Panc1 (cell line): ENCODE measurements around the gene CDC42BPA. TPM values are rescaled to one million over a fixed set of nuclear protein-coding genes. Genes with fewer than 3 reads are reported as not detected.

Experiments
- ATAC-seq: fragments of 200-7000 bp; cut with Tn5 transposase; 2 replicates; pipeline ENCODE4 v1.9.1; 2020; ENCODE audit warnings: mild to moderate bottlenecking, moderate library complexity
- BruUV-seq: library from RNA; stranded (reverse); fragments of 400-500 nt; replicated peaks from 2 replicates; lab custom pipeline; 2021; lab: Mats Ljungman, UMichigan
- CTCF ChIA-PET: fragments of 300-600 bp; sonication (Branson Sonifier 250); formaldehyde crosslinking; loops from one replicate; lab custom pipeline; 2022; ENCODE audit warnings: antibody characterized with exemption; lab: Charles Lee
- POLR2A ChIA-PET: fragments of 300-600 bp; sonication (Branson Sonifier 250); formaldehyde crosslinking; loops from one replicate; lab custom pipeline; 2022; ENCODE audit warnings: antibody characterized with exemption; lab: Charles Lee
- DNase-seq: peaks from one replicate; pipeline ENCODE4 v3.0.0-alpha.2; 2010; ENCODE audit warnings: low read depth, low spot score
- H3K27ac ChIP-seq: 2 replicates; pipeline ENCODE4 v1.5.1; 2011; ENCODE audit warnings: mild to moderate bottlenecking, low read length, inconsistent platforms
- H3K27me3 ChIP-seq: fragments of 200-500 bp; sonication (Bioruptor generic); 2 replicates; pipeline ENCODE4 v1.6.0; 2014; ENCODE audit warnings: low read length, inconsistent platforms; ENCODE audit not compliant: control insufficient read depth, insufficient read depth
- H3K36me3 ChIP-seq: fragments of 200-500 bp; sonication (Bioruptor generic); 2 replicates; pipeline ENCODE4 v1.5.1; 2014; ENCODE audit warnings: inconsistent platforms, mild to moderate bottlenecking, low read length, moderate library complexity; ENCODE audit not compliant: control insufficient read depth, insufficient read depth
- H3K4me1 ChIP-seq: 2 replicates; pipeline ENCODE4 v1.5.1; 2011; ENCODE audit warnings: inconsistent platforms, mild to moderate bottlenecking, low read length, moderate library complexity; ENCODE audit not compliant: control insufficient read depth, insufficient read depth
- H3K4me3 ChIP-seq, 2 experiments: 2 replicates each; pipeline ENCODE4 v1.5.1; 2011 to 2012; ENCODE audit warnings: low read depth in 2 of 2, low read length in 2 of 2, mild to moderate bottlenecking in 2 of 2, inconsistent platforms in 1 of 2, moderate library complexity in 1 of 2
- H3K9me3 ChIP-seq: fragments of 200-500 bp; sonication (Bioruptor generic); 2 replicates; pipeline ENCODE4 v1.5.1; 2014; ENCODE audit warnings: low read depth, mild to moderate bottlenecking, inconsistent platforms, low read length, moderate library complexity; ENCODE audit not compliant: control insufficient read depth, insufficient read depth
- POLR2AphosphoS5 ChIP-seq: IDR thresholded peaks from 2 replicates; pipeline ENCODE4 v1.6.1; 2012; ENCODE audit warnings: mild to moderate bottlenecking, low read depth, low read length, moderate library complexity
- REST ChIP-seq, 2 experiments: IDR thresholded peaks; 2 replicates each; pipeline ENCODE4 v1.6.1; 2011 to 2012; ENCODE audit warnings: low read depth in 2 of 2, control low read depth in 1 of 2, low read length in 1 of 2, mild to moderate bottlenecking in 1 of 2, moderate library complexity in 1 of 2; ENCODE audit not compliant: insufficient read depth in 1 of 2
- SIN3A ChIP-seq: IDR thresholded peaks from 2 replicates; pipeline ENCODE4 v1.6.1; 2012; ENCODE audit warnings: low read depth, mild to moderate bottlenecking, low read length, moderate library complexity, borderline replicate concordance; ENCODE audit not compliant: insufficient read depth
- TCF7L2 ChIP-seq: IDR thresholded peaks from 2 replicates; pipeline ENCODE4 v1.6.1; 2011; ENCODE audit warnings: mild to moderate bottlenecking, low read depth, low read length, inconsistent platforms
- in situ Hi-C: cut with HindIII; loops from 2 replicates; pipeline ENCODE4 v1.10.0; 2016; ENCODE audit warnings: low sequenced_read_pairs, low pct_unique_long_range_greater_than_20kb
- intact Hi-C: fragments of 100-400 bp; cut with micrococcal nuclease; formaldehyde crosslinking; loops from one replicate; pipeline ENCODE4 v1.10.0; 2022; ENCODE audit not compliant: unreplicated experiment
- total RNA-seq: library from RNA; stranded (reverse); gene quantifications from one replicate; pipeline ENCODE4 v1.2.1, GENCODE V29; 2021; ENCODE audit not compliant: unreplicated experiment
- TF ChIP-seq, protein P1 (sequence below): fragments of 450-650 bp; IDR thresholded peaks from 2 replicates; pipeline ENCODE4 v1.5.1; 2017; ENCODE audit warnings: mild to moderate bottlenecking

Gene CDC42BPA
- total RNA-seq, 1 experiment from 2014 or later = 32.8 TPM

GRCh38 chr1:227242811-227243682 is 75.2 kb downstream of the CDC42BPA start:
- no peaks in the 10 kb centered on the region for H3K27me3 ChIP-seq
- no peaks in the 10 kb centered on the region for H3K4me1 ChIP-seq
- TF ChIP-seq SIN3A = no peak
- TF ChIP-seq, protein P1, sequence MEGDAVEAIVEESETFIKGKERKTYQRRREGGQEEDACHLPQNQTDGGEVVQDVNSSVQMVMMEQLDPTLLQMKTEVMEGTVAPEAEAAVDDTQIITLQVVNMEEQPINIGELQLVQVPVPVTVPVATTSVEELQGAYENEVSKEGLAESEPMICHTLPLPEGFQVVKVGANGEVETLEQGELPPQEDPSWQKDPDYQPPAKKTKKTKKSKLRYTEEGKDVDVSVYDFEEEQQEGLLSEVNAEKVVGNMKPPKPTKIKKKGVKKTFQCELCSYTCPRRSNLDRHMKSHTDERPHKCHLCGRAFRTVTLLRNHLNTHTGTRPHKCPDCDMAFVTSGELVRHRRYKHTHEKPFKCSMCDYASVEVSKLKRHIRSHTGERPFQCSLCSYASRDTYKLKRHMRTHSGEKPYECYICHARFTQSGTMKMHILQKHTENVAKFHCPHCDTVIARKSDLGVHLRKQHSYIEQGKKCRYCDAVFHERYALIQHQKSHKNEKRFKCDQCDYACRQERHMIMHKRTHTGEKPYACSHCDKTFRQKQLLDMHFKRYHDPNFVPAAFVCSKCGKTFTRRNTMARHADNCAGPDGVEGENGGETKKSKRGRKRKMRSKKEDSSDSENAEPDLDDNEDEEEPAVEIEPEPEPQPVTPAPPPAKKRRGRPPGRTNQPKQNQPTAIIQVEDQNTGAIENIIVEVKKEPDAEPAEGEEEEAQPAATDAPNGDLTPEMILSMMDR = no peak
- in situ Hi-C loops (no loop called here), intact Hi-C loops (no loop called here)
- no peak for DNase-seq
- CTCF ChIA-PET = no interaction called here
- H3K9me3 ChIP-seq = no peaks in the 10 kb centered on the region
- H3K36me3 ChIP-seq = no peaks in the 10 kb centered on the region
- no peak overlapping the region for H3K4me3 ChIP-seq
- BruUV-seq = no TSS peak
- no peak overlapping the region for H3K27ac ChIP-seq
- no peak for ATAC-seq
- POLR2A ChIA-PET = no interaction called here

DNA sequence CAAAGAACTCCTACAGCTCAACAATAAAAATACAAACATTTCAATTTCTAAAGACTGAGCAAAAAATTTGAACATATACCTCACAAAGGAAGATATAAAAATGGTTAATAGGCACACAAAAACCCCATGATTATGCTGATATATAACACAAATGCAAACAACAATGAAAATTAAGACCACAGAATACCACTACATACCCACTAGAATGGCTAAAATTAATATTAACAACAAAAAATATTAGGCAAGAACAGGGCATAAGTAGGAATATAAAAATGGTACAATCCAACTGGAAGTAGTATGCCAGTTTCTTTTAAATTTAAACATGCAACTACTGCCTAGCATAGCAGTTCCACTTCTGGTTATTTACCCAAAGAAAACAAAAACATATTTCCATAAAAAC is 77.3 kb downstream of the CDC42BPA start:
- in situ Hi-C loops = no loop called here
- no TSS peak for BruUV-seq
- intact Hi-C loops = no loop called here
- Histone ChIP-seq H3K4me1 (no peaks in the 10 kb centered on the region), H3K36me3 (no peaks in the 10 kb centered on the region), H3K9me3 (no peaks in the 10 kb centered on the region), H3K4me3 (no peak overlapping the region), H3K27me3 (no peaks in the 10 kb centered on the region), H3K27ac (no peak overlapping the region)
- DNase-seq (no peak), ATAC-seq (no peak)
- ChIA-PET POLR2A (no interaction called here), CTCF (no interaction called here)
- no peak for TF ChIP-seq POLR2AphosphoS5
- no peak for TF ChIP-seq REST (IDR thresholded peaks at IDR 0.05; ENCODE audit: insufficient read depth in 1 of 2, low read depth in 2 of 2, low read length in 1 of 2)
- TF ChIP-seq, protein P1 = no peak
- no peak for TF ChIP-seq SIN3A
- no peak for TF ChIP-seq TCF7L2
